Calu3 (cell line): ENCODE measurements around the gene FBXO42. TPM values are rescaled to one million over a fixed set of nuclear protein-coding genes. Genes with fewer than 3 reads are reported as not detected.
A peak's percentile ranks its signal among the peaks of the same experiment; 100 is the strongest.

Experiments used
- BruUV-seq: library from RNA; stranded (reverse); fragments of 400-500 nt; replicated peaks from 2 replicates; lab custom pipeline; 2021; lab: Mats Ljungman, UMichigan
- CTCF ChIA-PET: fragments of 300-600 bp; sonication (Branson Sonifier 250); formaldehyde crosslinking; loops from one replicate; lab custom pipeline; 2022; ENCODE audit warnings: antibody characterized with exemption; lab: Charles Lee
- DNase-seq: peaks from one replicate; pipeline ENCODE4 v3.0.0; 2022
- H3K27ac Mint-ChIP-seq: one replicate; pipeline ENCODE4 v1.8.0; 2022; ENCODE audit warnings: mixed read lengths; ENCODE audit not compliant: unreplicated experiment
- H3K27me3 Mint-ChIP-seq: one replicate; pipeline ENCODE4 v1.8.0; 2022; ENCODE audit warnings: mixed read lengths; ENCODE audit not compliant: unreplicated experiment
- H3K36me3 Mint-ChIP-seq: one replicate; pipeline ENCODE4 v1.8.0; 2022; ENCODE audit warnings: mild to moderate bottlenecking, moderate library complexity, mixed read lengths; ENCODE audit not compliant: insufficient read depth, unreplicated experiment
- H3K4me1 Mint-ChIP-seq: one replicate; pipeline ENCODE4 v1.8.0; 2022; ENCODE audit warnings: mild to moderate bottlenecking, low read depth, mixed read lengths; ENCODE audit not compliant: unreplicated experiment
- H3K4me3 Mint-ChIP-seq: one replicate; pipeline ENCODE4 v1.8.0; 2022; ENCODE audit warnings: mild to moderate bottlenecking, low read depth, moderate library complexity, mixed read lengths; ENCODE audit not compliant: unreplicated experiment
- H3K9me3 Mint-ChIP-seq: one replicate; pipeline ENCODE4 v1.8.0; 2022; ENCODE audit warnings: low read depth, mixed read lengths; ENCODE audit not compliant: unreplicated experiment
- intact Hi-C: fragments of 100-400 bp; cut with micrococcal nuclease; formaldehyde crosslinking; loops from one replicate; pipeline ENCODE4 v1.10.0; 2022; ENCODE audit not compliant: unreplicated experiment
- total RNA-seq: library from RNA; stranded (reverse); gene quantifications from 2 replicates; pipeline ENCODE4 v1.2.3, GENCODE V29; 2022
- TF ChIP-seq, protein P1 (sequence below): fragments of 200-600 bp; IDR thresholded peaks from one replicate; pipeline ENCODE4 v1.8.0; 2022; ENCODE audit warnings: antibody characterized with exemption; ENCODE audit not compliant: unreplicated experiment

Gene FBXO42
- total RNA-seq, 1 experiment from 2014 or later = 10.6 TPM

DNA sequence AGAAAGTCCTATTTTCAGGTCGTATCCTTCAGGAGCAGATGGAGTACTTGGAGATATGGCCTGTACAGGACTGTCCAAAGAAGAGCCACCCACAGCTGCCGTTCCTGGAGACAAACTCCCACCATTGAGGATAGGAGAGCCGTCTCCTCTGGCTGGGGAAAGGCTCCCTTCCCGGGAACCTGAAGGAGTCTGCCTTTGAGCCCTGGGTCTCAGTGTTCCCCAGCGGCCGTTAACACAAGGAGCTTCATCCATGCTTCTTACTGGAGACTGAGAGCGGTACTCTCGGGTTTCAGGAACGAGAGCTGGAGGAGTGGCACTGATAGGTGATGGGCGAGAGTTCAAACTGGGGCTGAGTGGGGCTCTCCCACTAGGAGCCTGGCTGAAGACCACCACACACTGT is 100.9 kb downstream of the FBXO42 start:
- Mint-ChIP-seq H3K36me3 (peaks cover 33% of the 10 kb centered on the region), H3K4me1 (peaks cover 35% of the 10 kb centered on the region), H3K9me3 (no peaks in the 10 kb centered on the region), H3K27ac (no peak overlapping the region), H3K27me3 (no peaks in the 10 kb centered on the region), H3K4me3 (no peak overlapping the region)
- DNase-seq = no peak
- intact Hi-C loops = no loop called here
- CTCF ChIA-PET = no interaction called here
- no TSS peak for BruUV-seq
- TF ChIP-seq, protein P1, sequence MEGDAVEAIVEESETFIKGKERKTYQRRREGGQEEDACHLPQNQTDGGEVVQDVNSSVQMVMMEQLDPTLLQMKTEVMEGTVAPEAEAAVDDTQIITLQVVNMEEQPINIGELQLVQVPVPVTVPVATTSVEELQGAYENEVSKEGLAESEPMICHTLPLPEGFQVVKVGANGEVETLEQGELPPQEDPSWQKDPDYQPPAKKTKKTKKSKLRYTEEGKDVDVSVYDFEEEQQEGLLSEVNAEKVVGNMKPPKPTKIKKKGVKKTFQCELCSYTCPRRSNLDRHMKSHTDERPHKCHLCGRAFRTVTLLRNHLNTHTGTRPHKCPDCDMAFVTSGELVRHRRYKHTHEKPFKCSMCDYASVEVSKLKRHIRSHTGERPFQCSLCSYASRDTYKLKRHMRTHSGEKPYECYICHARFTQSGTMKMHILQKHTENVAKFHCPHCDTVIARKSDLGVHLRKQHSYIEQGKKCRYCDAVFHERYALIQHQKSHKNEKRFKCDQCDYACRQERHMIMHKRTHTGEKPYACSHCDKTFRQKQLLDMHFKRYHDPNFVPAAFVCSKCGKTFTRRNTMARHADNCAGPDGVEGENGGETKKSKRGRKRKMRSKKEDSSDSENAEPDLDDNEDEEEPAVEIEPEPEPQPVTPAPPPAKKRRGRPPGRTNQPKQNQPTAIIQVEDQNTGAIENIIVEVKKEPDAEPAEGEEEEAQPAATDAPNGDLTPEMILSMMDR = no peak

DNA sequence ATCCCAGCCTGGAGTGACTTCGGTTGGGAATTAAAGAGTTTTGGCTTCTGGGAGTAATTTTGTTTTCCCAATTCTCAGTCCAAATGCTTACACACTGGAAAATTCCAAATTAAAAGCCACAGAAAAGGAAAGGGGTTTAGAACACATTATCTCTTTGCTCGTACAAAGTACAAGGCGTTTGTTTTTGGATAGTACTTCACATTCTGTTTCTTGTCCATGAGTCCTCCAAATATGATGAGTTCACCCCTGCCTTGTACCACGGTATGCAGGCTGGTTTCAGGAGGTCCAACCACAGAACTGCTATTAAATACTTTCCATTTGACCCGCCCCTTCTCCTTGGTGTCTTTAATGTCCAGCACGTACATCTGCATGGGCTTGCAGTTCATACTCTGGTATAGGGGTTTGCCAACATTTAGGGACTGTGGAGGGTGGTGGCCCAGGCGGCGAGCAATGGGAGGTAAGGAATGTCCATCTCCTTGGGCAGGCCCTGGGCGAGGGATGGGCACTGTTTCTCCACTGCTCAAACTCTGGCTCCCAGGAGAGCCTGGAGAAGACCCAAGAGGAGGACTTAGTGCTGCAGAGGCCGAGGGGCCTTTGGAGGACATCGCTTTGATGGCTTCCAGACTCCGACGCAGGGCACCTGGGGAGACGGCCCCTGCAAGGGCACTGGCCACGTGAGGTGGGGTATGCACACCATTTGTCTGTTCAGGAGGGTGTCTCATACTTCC is 101.6 kb downstream of the FBXO42 start:
- no TSS peak for BruUV-seq
- peaks cover 35% of the 10 kb centered on the region for H3K4me1 Mint-ChIP-seq
- intact Hi-C loops = no loop called here
- CTCF ChIA-PET = no interaction called here
- DNase-seq = no peak
- no peaks in the 10 kb centered on the region for H3K9me3 Mint-ChIP-seq
- H3K36me3 Mint-ChIP-seq = peaks cover 33% of the 10 kb centered on the region
- H3K27me3 Mint-ChIP-seq = no peaks in the 10 kb centered on the region
- H3K4me3 Mint-ChIP-seq = no peak overlapping the region
- no peak overlapping the region for H3K27ac Mint-ChIP-seq
- TF ChIP-seq, protein P1 = no peak

GRCh38 chr1:16249596-16250241 is 102.6 kb downstream of the FBXO42 start:
- Mint-ChIP-seq H3K4me1 (peaks cover 35% of the 10 kb centered on the region), H3K27ac (no peak overlapping the region), H3K27me3 (no peaks in the 10 kb centered on the region), H3K9me3 (no peaks in the 10 kb centered on the region), H3K4me3 (no peak overlapping the region), H3K36me3 (peaks cover 30% of the 10 kb centered on the region)
- no TSS peak for BruUV-seq
- CTCF ChIA-PET = interaction anchor here (1.7 kb wide), 1 partner anchor 170 kb away, joined by 7 read pairs; no protein-coding TSS in a partner anchor
- intact Hi-C loops = no loop called here
- TF ChIP-seq, protein P1 = no peak
- no peak for DNase-seq

- Mint-ChIP-seq H3K4me3 (peak overlapping the region; percentile 32), H3K27ac (peak overlapping the region; percentile 74), H3K36me3 (peaks cover 27% of the 10 kb centered on the region), H3K9me3 (no peaks in the 10 kb centered on the region), H3K27me3 (no peaks in the 10 kb centered on the region), H3K4me1 (peaks cover 35% of the 10 kb centered on the region)
- intact Hi-C loops = no loop called here
- DNase-seq = peak; percentile 65
- BruUV-seq = no TSS peak
- CTCF ChIA-PET = interaction anchor here (1.4 to 1.7 kb wide), 2 partner anchors 115 to 169 kb away, joined by 6 to 7 read pairs; no protein-coding TSS in a partner anchor
- TF ChIP-seq, protein P1 = no peak
Observed at GRCh38 chr1:16248603-16249516, 103.4 kb downstream of the FBXO42 start.
